ENCODE measurements around the gene PRSS12.
"Not testable (repeated sequence)": the region's sequence is repeated elsewhere in the genome, so short reads cannot be mapped to it uniquely, and the experiment has no call there.

PRSS12 gene

GRCh38 chr4:118308306-118309030 is 44.3 kb downstream of the PRSS12 start:
- Histone ChIP-seq H3K36me3 (replicated peaks; ENCODE audit: low read depth, low read length) (no peaks in the 10 kb centered on the region), H3K4me3 (ENCODE audit: low read length) (no peak overlapping the region), H3K27me3 (ENCODE audit: low read depth, low read length) (no peaks in the 10 kb centered on the region), H3K79me2 (ENCODE audit: low read length) (no peaks in the 10 kb centered on the region), H3K4me1 (ENCODE audit: low read length) (no peaks in the 10 kb centered on the region), H4K20me1 (ENCODE audit: insufficient read depth, low read length) (no peaks in the 10 kb centered on the region), H2AFZ (ENCODE audit: low read depth, low read length) (no peak overlapping the region), H3K9ac (ENCODE audit: low read length) (no peak overlapping the region), H3K27ac (ENCODE audit: low read length) (no peak overlapping the region), H3K4me2 (ENCODE audit: low read length) (no peak overlapping the region), H3K9me3 (ENCODE audit: insufficient read depth, low read length) (no peaks in the 10 kb centered on the region)
- TF ChIP-seq, protein P1, sequence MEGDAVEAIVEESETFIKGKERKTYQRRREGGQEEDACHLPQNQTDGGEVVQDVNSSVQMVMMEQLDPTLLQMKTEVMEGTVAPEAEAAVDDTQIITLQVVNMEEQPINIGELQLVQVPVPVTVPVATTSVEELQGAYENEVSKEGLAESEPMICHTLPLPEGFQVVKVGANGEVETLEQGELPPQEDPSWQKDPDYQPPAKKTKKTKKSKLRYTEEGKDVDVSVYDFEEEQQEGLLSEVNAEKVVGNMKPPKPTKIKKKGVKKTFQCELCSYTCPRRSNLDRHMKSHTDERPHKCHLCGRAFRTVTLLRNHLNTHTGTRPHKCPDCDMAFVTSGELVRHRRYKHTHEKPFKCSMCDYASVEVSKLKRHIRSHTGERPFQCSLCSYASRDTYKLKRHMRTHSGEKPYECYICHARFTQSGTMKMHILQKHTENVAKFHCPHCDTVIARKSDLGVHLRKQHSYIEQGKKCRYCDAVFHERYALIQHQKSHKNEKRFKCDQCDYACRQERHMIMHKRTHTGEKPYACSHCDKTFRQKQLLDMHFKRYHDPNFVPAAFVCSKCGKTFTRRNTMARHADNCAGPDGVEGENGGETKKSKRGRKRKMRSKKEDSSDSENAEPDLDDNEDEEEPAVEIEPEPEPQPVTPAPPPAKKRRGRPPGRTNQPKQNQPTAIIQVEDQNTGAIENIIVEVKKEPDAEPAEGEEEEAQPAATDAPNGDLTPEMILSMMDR (IDR thresholded peaks at IDR 0.05; ENCODE audit: low read depth, low read length): no peak
- TF ChIP-seq EZH2phosphoT487 (IDR thresholded peaks at IDR 0.05; ENCODE audit: low read depth): no peak

GRCh38 chr4:118307643-118308042 is 45.2 kb downstream of the PRSS12 start:
- Histone ChIP-seq H3K4me3 (ENCODE audit: low read length) (no peak overlapping the region), H3K79me2 (ENCODE audit: low read length) (no peaks in the 10 kb centered on the region), H3K36me3 (replicated peaks; ENCODE audit: low read depth, low read length) (no peaks in the 10 kb centered on the region), H3K27me3 (ENCODE audit: low read depth, low read length) (no peaks in the 10 kb centered on the region), H3K4me2 (ENCODE audit: low read length) (no peak overlapping the region), H4K20me1 (ENCODE audit: insufficient read depth, low read length) (no peaks in the 10 kb centered on the region), H3K9ac (ENCODE audit: low read length) (no peak overlapping the region), H3K4me1 (ENCODE audit: low read length) (no peaks in the 10 kb centered on the region), H2AFZ (ENCODE audit: low read depth, low read length) (no peak overlapping the region), H3K9me3 (ENCODE audit: insufficient read depth, low read length) (no peaks in the 10 kb centered on the region), H3K27ac (ENCODE audit: low read length) (no peak overlapping the region)
- no peak for TF ChIP-seq EZH2phosphoT487 (IDR thresholded peaks at IDR 0.05; ENCODE audit: low read depth)
- TF ChIP-seq, protein P1 (IDR thresholded peaks at IDR 0.05; ENCODE audit: low read depth, low read length): no peak

DNA sequence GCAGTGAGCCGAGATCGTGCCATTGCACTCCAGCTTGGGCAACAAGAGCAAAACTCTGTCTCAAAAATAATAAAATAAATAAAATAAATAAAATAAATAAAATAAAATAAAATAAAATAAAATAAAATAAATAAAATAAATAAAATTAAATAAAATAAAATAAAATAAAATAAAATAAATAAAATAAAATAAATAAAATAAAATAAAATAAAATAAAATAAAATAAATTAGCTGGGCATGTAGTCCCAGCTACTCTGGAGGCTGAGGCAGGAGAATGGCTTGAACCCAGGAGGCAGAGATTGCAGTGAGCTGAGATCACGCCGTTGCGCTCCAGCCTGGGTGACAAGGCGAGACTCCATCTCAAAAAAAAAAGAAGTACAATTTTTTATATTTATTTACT is 53.2 kb downstream of the PRSS12 start:
- H3K79me2 ChIP-seq (ENCODE audit: low read length); H3K36me3 ChIP-seq (replicated peaks; ENCODE audit: low read depth, low read length); H3K27me3 ChIP-seq (ENCODE audit: low read depth, low read length); H2AFZ ChIP-seq (ENCODE audit: low read depth, low read length); H3K9me3 ChIP-seq (ENCODE audit: insufficient read depth, low read length); H3K4me3 ChIP-seq (ENCODE audit: low read length); H3K4me2 ChIP-seq (ENCODE audit: low read length); H3K4me1 ChIP-seq (ENCODE audit: low read length); H3K9ac ChIP-seq (ENCODE audit: low read length); H3K27ac ChIP-seq (ENCODE audit: low read length); H4K20me1 ChIP-seq (ENCODE audit: insufficient read depth, low read length): not testable (repeated sequence)

GRCh38 chr4:118296729-118297128 is 56.1 kb downstream of the PRSS12 start:
- Histone ChIP-seq H3K4me1 (ENCODE audit: low read length) (no peaks in the 10 kb centered on the region), H4K20me1 (ENCODE audit: insufficient read depth, low read length) (no peaks in the 10 kb centered on the region), H3K79me2 (ENCODE audit: low read length) (no peaks in the 10 kb centered on the region), H3K36me3 (replicated peaks; ENCODE audit: low read depth, low read length) (no peaks in the 10 kb centered on the region), H3K4me2 (ENCODE audit: low read length) (no peak overlapping the region), H3K4me3 (ENCODE audit: low read length) (no peak overlapping the region), H2AFZ (ENCODE audit: low read depth, low read length) (no peak overlapping the region), H3K27ac (ENCODE audit: low read length) (no peak overlapping the region), H3K9me3 (ENCODE audit: insufficient read depth, low read length) (no peaks in the 10 kb centered on the region), H3K27me3 (ENCODE audit: low read depth, low read length) (no peaks in the 10 kb centered on the region), H3K9ac (ENCODE audit: low read length) (no peak overlapping the region)
- TF ChIP-seq, protein P1 (IDR thresholded peaks at IDR 0.05; ENCODE audit: low read depth, low read length): no peak
- TF ChIP-seq EZH2phosphoT487 (IDR thresholded peaks at IDR 0.05; ENCODE audit: low read depth): no peak
